Fibroblast of lung (primary cell): Measurements from ENCODE around the gene KCNMA1. TPM values are rescaled to one million over a fixed set of nuclear protein-coding genes. Genes with fewer than 3 reads are reported as not detected.

Experiments used
- DNase-seq, 2 donors: peaks; one replicate each; pipeline versions ENCODE4 v3.0.0 to v3.0.0-alpha.2; 2010; ENCODE audit warnings: low read depth in 2 of 2
- H2AFZ ChIP-seq: 2 replicates; pipeline ENCODE4 v1.5.1; 2012; ENCODE audit warnings: low read length, control low read depth, inconsistent platforms
- H3K27ac ChIP-seq: 2 replicates; pipeline ENCODE4 v1.5.1; 2011; ENCODE audit warnings: low read length, control low read depth; ENCODE audit not compliant: insufficient read depth
- H3K27me3 ChIP-seq: 2 replicates; pipeline ENCODE4 v1.5.1; 2011; ENCODE audit warnings: mild to moderate bottlenecking, low read length; ENCODE audit not compliant: control insufficient read depth, insufficient read depth
- H3K36me3 ChIP-seq: 2 replicates; pipeline ENCODE4 v1.5.1; 2011; ENCODE audit warnings: low read length; ENCODE audit not compliant: control insufficient read depth, insufficient read depth
- H3K4me1 ChIP-seq: 2 replicates; pipeline ENCODE4 v1.5.1; 2011; ENCODE audit warnings: low read length; ENCODE audit not compliant: control insufficient read depth, insufficient read depth; ENCODE audit errors: extremely low read depth
- H3K4me2 ChIP-seq: 2 replicates; pipeline ENCODE4 v1.5.1; 2011; ENCODE audit warnings: low read length, control low read depth; ENCODE audit not compliant: insufficient read depth; ENCODE audit errors: extremely low read depth
- H3K4me3 ChIP-seq, 4 experiments: fragments of 200-600 bp in 1 of 4; sonication (generic) in 1 of 4; replicated peaks in 1 of 4; 2 replicates each; pipeline ENCODE4 v1.5.1; 2011 to 2016; ENCODE audit warnings: low read length in 4 of 4, low read depth in 3 of 4, mild to moderate bottlenecking in 3 of 4, control low read depth in 2 of 4, inconsistent platforms in 1 of 4, mixed read lengths in 1 of 4; ENCODE audit not compliant: insufficient read depth in 1 of 4; ENCODE audit errors: control extremely low read depth in 1 of 4
- H3K79me2 ChIP-seq: 2 replicates; pipeline ENCODE4 v1.5.1; 2012; ENCODE audit warnings: mild to moderate bottlenecking, low read length, inconsistent platforms; ENCODE audit not compliant: control insufficient read depth, insufficient read depth
- H3K9ac ChIP-seq: 2 replicates; pipeline ENCODE4 v1.5.1; 2011; ENCODE audit warnings: mild to moderate bottlenecking, low read length, control low read depth; ENCODE audit not compliant: insufficient read depth
- H3K9me3 ChIP-seq: 2 replicates; pipeline ENCODE4 v1.5.1; 2012; ENCODE audit warnings: low read depth, low read length; ENCODE audit not compliant: control insufficient read depth, insufficient read depth
- H4K20me1 ChIP-seq: 2 replicates; pipeline ENCODE4 v1.5.1; 2011; ENCODE audit warnings: low read length; ENCODE audit not compliant: control insufficient read depth, insufficient read depth; ENCODE audit errors: extremely low read depth
- EZH2 ChIP-seq: IDR thresholded peaks from 2 replicates; pipeline ENCODE4 v1.5.1; 2012; ENCODE audit warnings: low read length, control low read depth, mild to moderate bottlenecking; ENCODE audit errors: missing control alignments
- polyA plus RNA-seq, 2 donors: library from polyadenylated mRNA; depleted of rRNA in 1 of 2; stranded (reverse) in 1 of 2; unstranded in 1 of 2; fragments of >200 nt; gene quantifications; 2 replicates each; pipeline ENCODE4 v1.2.1, GENCODE V29; 2011 to 2012; ENCODE audit warnings: missing spikeins in 1 of 2
- total RNA-seq: library from RNA; depleted of rRNA; stranded (reverse); fragments of >200 nt; gene quantifications from 2 replicates; pipeline ENCODE4 v1.2.1, GENCODE V29; 2014
- TF ChIP-seq, protein P1 (sequence below), 2 donors: IDR thresholded peaks in 1 of 2; conservative IDR thresholded peaks in 1 of 2; 1 replicate in 1 of 2; 2 replicates in 1 of 2; pipeline ENCODE4 v1.5.1; 2011 to 2012; ENCODE audit warnings: low read length in 2 of 2, control low read depth in 1 of 2, inconsistent platforms in 1 of 2, low read depth in 1 of 2, mild to moderate bottlenecking in 1 of 2

KCNMA1 gene
- total and polyA plus RNA-seq, 2 donors (not counting 1 experiment from before 2014, with no cell fraction given): 31.0 to 138 TPM

DNA sequence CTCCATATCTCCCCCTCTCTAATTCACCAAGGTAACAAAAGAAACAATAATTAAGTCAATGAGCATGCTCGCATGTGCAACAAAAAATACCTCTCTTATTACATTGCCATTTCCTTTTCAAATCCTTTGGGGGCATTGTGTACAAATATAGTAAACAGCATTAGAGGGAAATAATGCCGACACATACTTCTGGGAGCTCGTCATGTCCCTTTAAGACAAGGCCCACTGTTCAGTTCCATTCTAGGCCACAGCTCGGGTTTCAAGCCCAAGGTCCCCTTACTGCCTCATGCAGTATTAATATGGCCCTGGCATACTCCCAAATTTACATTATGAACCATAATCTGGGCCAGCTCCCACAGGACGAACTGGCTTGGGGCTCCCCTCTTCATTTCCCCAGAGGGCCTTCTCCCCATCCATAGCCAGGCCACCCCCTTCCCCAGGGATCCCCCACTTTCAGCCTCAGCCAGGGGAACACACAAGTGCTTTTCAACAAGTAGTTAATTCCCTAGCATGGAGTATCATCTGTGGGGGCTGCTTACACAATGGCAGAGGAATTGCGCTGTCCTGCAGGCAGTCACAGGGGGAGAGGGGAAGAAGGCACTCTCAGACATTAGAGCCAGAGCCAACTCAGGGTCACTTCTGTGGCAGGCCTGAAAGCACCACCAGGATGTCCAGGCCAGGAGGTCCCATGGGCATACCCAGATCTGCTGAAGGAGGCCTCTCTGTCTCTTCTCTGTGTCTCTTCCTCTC is 110.6 kb downstream of the KCNMA1 start:
- H3K4me1 ChIP-seq: peaks cover 26% of the 10 kb centered on the region
- H4K20me1 ChIP-seq: no peaks in the 10 kb centered on the region
- TF ChIP-seq, protein P1, sequence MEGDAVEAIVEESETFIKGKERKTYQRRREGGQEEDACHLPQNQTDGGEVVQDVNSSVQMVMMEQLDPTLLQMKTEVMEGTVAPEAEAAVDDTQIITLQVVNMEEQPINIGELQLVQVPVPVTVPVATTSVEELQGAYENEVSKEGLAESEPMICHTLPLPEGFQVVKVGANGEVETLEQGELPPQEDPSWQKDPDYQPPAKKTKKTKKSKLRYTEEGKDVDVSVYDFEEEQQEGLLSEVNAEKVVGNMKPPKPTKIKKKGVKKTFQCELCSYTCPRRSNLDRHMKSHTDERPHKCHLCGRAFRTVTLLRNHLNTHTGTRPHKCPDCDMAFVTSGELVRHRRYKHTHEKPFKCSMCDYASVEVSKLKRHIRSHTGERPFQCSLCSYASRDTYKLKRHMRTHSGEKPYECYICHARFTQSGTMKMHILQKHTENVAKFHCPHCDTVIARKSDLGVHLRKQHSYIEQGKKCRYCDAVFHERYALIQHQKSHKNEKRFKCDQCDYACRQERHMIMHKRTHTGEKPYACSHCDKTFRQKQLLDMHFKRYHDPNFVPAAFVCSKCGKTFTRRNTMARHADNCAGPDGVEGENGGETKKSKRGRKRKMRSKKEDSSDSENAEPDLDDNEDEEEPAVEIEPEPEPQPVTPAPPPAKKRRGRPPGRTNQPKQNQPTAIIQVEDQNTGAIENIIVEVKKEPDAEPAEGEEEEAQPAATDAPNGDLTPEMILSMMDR (conservative IDR thresholded peaks at IDR 0.05 in 1 of 2, IDR thresholded peaks at IDR 0.05 in 1 of 2; ENCODE audit: low read depth in 1 of 2, low read length in 2 of 2): no peak
- no peak for TF ChIP-seq EZH2
- H3K4me2 ChIP-seq: no peak overlapping the region
- H3K27me3 ChIP-seq: no peaks in the 10 kb centered on the region
- no peak overlapping the region for H3K27ac ChIP-seq
- H3K9me3 ChIP-seq: no peaks in the 10 kb centered on the region
- peak in 1 of 2 donors; percentile 33 for DNase-seq
- H3K9ac ChIP-seq: no peak overlapping the region
- peaks cover 21% of the 10 kb centered on the region for H3K79me2 ChIP-seq
- H3K4me3 ChIP-seq: no peak overlapping the region
- no peaks in the 10 kb centered on the region for H3K36me3 ChIP-seq
- no peak overlapping the region for H2AFZ ChIP-seq

DNA sequence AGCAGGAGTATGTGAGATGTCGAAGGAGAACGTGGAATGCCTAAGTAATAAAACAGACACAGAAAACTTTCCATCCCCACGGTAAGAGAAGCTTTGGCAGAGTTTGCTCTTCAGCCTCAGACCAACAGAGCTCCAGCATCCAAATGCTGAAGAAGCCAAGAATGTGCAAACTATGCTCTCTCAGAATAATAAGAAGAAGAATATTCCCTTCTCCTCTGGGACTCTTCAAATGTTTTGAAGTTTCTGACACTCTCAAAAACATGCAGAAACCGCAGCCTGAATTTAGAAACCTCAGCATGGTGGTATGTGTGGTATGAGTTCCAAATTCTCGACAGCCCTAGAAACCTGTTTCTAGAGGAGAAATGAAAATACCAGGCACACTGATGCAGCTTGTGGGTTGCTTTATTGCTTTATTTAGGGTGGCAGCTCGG is 113.3 kb downstream of the KCNMA1 start:
- peaks cover 17% of the 10 kb centered on the region for H3K4me1 ChIP-seq
- H3K27me3 ChIP-seq: no peaks in the 10 kb centered on the region
- H3K36me3 ChIP-seq: no peaks in the 10 kb centered on the region
- peak overlapping the region; percentile 70 for H3K4me2 ChIP-seq
- H3K9ac ChIP-seq: no peak overlapping the region
- TF ChIP-seq, protein P1 (conservative IDR thresholded peaks at IDR 0.05 in 1 of 2, IDR thresholded peaks at IDR 0.05 in 1 of 2; ENCODE audit: low read depth in 1 of 2, low read length in 2 of 2): no peak
- TF ChIP-seq EZH2: no peak
- no peak overlapping the region for H2AFZ ChIP-seq
- no peaks in the 10 kb centered on the region for H4K20me1 ChIP-seq
- H3K4me3 ChIP-seq: peak overlapping the region in 1 of 4 experiments; percentile 10
- H3K79me2 ChIP-seq: peaks cover 12% of the 10 kb centered on the region
- peak; percentile 65 to 93 for DNase-seq
- H3K9me3 ChIP-seq: no peaks in the 10 kb centered on the region
- H3K27ac ChIP-seq: no peak overlapping the region

DNA sequence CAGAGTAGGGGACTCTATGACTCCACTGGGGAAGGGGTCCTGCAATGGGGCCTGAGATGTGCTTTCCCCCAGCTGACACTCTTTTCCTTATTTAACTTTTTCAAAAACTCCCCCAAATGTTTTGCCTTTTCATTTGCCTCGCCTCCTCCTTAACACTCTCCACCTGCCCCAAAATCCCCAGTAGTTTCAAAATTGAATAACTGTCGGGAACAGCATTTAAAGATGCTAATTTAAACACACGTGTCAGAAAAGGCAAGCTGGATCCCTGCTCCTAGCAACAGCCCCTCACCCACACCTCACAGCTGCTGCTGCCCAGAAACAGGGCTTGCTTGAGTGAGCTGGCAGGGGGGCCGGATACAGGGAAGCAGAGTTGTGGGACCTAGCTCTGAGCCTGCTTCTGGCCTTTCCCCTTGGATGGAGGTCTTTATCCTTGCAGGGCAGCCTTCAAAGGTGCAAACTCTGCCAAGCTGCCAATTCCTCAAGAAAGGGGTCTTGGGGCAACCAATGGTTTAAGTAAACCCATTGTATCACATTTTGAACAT is 115.3 kb downstream of the KCNMA1 start:
- peaks cover 5% of the 10 kb centered on the region for H3K79me2 ChIP-seq
- TF ChIP-seq EZH2: no peak
- TF ChIP-seq, protein P1 (conservative IDR thresholded peaks at IDR 0.05 in 1 of 2, IDR thresholded peaks at IDR 0.05 in 1 of 2; ENCODE audit: low read depth in 1 of 2, low read length in 2 of 2): no peak
- peaks cover 16% of the 10 kb centered on the region for H3K4me1 ChIP-seq
- H3K4me3 ChIP-seq: no peak overlapping the region
- H3K27ac ChIP-seq: no peak overlapping the region
- no peaks in the 10 kb centered on the region for H3K36me3 ChIP-seq
- no peak overlapping the region for H2AFZ ChIP-seq
- no peak for DNase-seq
- no peaks in the 10 kb centered on the region for H3K27me3 ChIP-seq
- H3K9ac ChIP-seq: no peak overlapping the region
- no peaks in the 10 kb centered on the region for H3K9me3 ChIP-seq
- no peak overlapping the region for H3K4me2 ChIP-seq
- no peaks in the 10 kb centered on the region for H4K20me1 ChIP-seq
